ENCODE measurements around the gene CH25H.
A peak's percentile ranks its signal among the peaks of the same experiment; 100 is the strongest.

CH25H gene

DNA sequence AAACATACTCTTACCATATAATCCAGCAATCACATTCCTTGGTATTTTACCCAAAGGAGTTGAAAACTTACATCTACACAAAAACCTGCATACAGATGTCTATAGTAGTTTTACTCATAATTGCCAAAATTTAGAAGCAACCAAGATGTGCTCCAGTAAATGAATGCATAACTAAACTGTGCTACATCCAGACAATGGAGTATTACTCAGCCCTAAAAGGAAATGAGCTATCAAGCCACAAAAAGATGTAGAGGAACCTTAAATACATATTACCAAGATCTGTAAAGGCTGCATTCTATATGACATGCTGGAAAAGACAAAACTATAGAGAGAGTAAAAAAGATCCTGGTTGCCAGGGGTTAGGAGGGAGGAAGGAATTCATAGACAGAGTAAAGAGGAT is 21.8 kb upstream of the CH25H start:
- H3K27me3 ChIP-seq (ENCODE audit: insufficient read depth, low read length): no peaks in the 10 kb centered on the region
- no peak overlapping the region for H3K4me3 ChIP-seq (ENCODE audit: low read length)
- peaks cover 11% of the 10 kb centered on the region; the same call in 1 of the 2 replicates for H3K9me3 ChIP-seq (ENCODE audit: insufficient read depth, low read depth, low read length)
- H3K27ac ChIP-seq (ENCODE audit: low read depth, low read length): no peak overlapping the region
- peaks cover 5% of the 10 kb centered on the region; the same call in 1 of the 2 replicates for H3K4me1 ChIP-seq (ENCODE audit: insufficient read depth, low read length)
- H3K9ac ChIP-seq (ENCODE audit: low read depth, low read length): no peak overlapping the region
- H3K36me3 ChIP-seq (ENCODE audit: insufficient read depth, low read length): peaks cover 17% of the 10 kb centered on the region

DNA sequence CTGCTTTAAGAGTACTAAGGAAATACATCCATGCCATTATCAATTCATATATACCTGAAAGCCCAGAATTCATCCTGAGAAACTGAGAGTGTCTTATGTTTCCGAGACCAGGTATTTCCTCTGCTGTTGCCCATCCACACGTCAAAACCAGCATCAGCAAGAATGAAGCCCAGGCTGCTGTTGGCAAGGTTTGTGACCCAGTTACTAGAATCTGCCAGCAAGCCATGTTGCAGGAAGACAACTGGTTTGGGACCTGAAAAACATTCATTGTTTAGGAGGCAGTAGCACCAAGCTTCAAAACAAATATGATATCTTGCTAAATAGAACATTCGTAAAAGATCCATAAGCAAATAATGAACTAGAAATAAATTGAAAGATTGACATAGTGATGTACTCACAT is 21.0 kb upstream of the CH25H start:
- Histone ChIP-seq H3K9ac (ENCODE audit: low read depth, low read length) (no peak overlapping the region), H3K27me3 (ENCODE audit: insufficient read depth, low read length) (no peaks in the 10 kb centered on the region), H3K9me3 (ENCODE audit: insufficient read depth, low read depth, low read length) (peaks cover 11% of the 10 kb centered on the region; the same call in 1 of the 2 replicates), H3K36me3 (ENCODE audit: insufficient read depth, low read length) (peaks cover 17% of the 10 kb centered on the region), H3K27ac (ENCODE audit: low read depth, low read length) (no peak overlapping the region), H3K4me1 (ENCODE audit: insufficient read depth, low read length) (peaks cover 5% of the 10 kb centered on the region; the same call in 1 of the 2 replicates), H3K4me3 (ENCODE audit: low read length) (no peak overlapping the region)
- 94% methylated on average over 2 of the region's 3 CpGs for WGBS

DNA sequence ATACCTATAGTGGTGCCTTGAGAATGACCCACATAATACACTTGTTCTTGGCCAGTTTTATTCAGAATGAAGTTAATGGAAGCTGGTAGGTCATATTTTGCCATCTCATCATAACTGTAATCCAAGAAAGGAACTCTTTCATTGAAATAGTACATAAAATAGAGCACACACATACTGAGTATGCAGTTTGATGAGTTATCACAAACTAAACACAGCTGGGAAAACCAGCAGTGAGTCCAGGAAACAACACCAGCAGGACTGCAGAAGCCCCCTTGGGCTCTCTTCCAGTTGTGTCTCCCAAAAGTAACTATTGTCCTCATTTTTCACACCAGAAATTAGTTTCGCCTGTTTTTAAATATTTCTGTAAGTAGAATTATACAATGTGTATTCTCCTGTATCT is 19.8 kb upstream of the CH25H start:
- Histone ChIP-seq H3K9ac (ENCODE audit: low read depth, low read length) (no peak overlapping the region), H3K27me3 (ENCODE audit: insufficient read depth, low read length) (no peaks in the 10 kb centered on the region), H3K36me3 (ENCODE audit: insufficient read depth, low read length) (peaks cover 17% of the 10 kb centered on the region), H3K27ac (ENCODE audit: low read depth, low read length) (no peak overlapping the region), H3K4me1 (ENCODE audit: insufficient read depth, low read length) (peaks cover 5% of the 10 kb centered on the region; the same call in 1 of the 2 replicates), H3K9me3 (ENCODE audit: insufficient read depth, low read depth, low read length) (peaks cover 11% of the 10 kb centered on the region; the same call in 1 of the 2 replicates), H3K4me3 (ENCODE audit: low read length) (no peak overlapping the region)
- no CpG with 5 or more reads among the region's 1 CpG for WGBS

DNA sequence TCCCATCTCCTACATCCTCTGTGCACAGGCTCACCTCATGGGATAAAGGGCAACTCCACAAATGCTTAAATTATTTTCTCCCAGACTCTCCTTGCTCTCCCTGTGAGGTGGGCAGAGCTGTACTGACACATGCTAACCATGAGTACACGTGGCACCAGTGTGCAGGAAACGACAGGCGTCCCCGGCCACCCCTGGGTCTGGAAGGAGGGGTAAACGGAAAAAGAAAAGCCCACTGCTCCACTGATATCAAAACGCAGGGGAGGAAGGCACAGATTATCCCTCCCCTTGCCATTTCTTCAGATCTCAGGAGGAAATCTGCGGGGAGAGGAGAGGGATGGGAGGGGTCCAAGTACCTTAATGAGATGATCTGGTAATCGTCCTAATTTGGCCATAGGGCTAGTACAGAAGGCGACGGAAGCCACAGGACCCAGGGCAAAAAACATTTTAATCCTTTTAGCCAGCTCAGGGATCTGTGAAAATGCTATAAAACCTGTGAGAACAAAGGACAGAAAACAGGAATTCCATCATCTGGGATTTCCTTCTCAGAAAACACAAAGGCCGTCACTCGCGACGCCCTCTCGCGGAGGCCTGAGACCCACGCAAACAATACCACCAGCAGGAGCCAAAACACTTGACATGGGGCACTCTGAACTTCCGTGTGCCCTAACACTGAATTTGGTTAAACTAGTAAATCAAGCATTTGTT is 17.8 kb upstream of the CH25H start:
- no peak overlapping the region for H3K4me3 ChIP-seq (ENCODE audit: low read length)
- 0 out of 2 replicates have a peak overlapping the region, but pooled peaks have one; percentile 30 for H3K9ac ChIP-seq (ENCODE audit: low read depth, low read length)
- peaks cover 13% of the 10 kb centered on the region for H3K4me1 ChIP-seq (ENCODE audit: insufficient read depth, low read length)
- H3K9me3 ChIP-seq (ENCODE audit: insufficient read depth, low read depth, low read length): peaks cover 11% of the 10 kb centered on the region; the same call in 1 of the 2 replicates
- H3K36me3 ChIP-seq (ENCODE audit: insufficient read depth, low read length): peaks cover 13% of the 10 kb centered on the region
- peak overlapping the region; percentile 24 for H3K27ac ChIP-seq (ENCODE audit: low read depth, low read length)
- WGBS: 81% methylated on average over 18 of the region's 18 CpGs
- H3K27me3 ChIP-seq (ENCODE audit: insufficient read depth, low read length): no peaks in the 10 kb centered on the region

DNA sequence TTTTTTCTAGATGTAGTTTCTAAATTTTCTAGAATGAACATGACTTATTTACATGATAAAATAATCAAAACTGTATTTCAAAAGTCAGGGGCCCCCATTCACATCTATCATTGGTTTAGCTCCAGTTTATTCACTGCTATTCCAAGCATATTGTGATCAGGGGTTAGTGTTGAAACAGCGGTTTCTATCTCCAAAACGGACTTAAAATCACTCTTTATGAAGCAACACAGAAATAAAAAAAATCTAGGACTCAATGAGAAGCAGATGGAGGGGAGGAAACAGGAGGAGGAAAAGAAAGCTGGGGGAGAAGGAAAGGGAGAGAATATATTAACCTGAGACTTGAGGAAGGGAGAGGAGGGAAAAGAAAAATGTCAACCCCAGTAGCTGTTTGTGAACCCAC is 14.8 kb upstream of the CH25H start:
- peaks cover 13% of the 10 kb centered on the region for H3K4me1 ChIP-seq (ENCODE audit: insufficient read depth, low read length)
- 100% methylated on average over 2 of the region's 2 CpGs for WGBS
- no peak overlapping the region for H3K27ac ChIP-seq (ENCODE audit: low read depth, low read length)
- H3K4me3 ChIP-seq (ENCODE audit: low read length): no peak overlapping the region
- H3K27me3 ChIP-seq (ENCODE audit: insufficient read depth, low read length): no peaks in the 10 kb centered on the region
- no peak overlapping the region for H3K9ac ChIP-seq (ENCODE audit: low read depth, low read length)
- no peaks in the 10 kb centered on the region for H3K9me3 ChIP-seq (ENCODE audit: insufficient read depth, low read depth, low read length)
- H3K36me3 ChIP-seq (ENCODE audit: insufficient read depth, low read length): peaks cover 3% of the 10 kb centered on the region; the same call in 1 of the 2 replicates

DNA sequence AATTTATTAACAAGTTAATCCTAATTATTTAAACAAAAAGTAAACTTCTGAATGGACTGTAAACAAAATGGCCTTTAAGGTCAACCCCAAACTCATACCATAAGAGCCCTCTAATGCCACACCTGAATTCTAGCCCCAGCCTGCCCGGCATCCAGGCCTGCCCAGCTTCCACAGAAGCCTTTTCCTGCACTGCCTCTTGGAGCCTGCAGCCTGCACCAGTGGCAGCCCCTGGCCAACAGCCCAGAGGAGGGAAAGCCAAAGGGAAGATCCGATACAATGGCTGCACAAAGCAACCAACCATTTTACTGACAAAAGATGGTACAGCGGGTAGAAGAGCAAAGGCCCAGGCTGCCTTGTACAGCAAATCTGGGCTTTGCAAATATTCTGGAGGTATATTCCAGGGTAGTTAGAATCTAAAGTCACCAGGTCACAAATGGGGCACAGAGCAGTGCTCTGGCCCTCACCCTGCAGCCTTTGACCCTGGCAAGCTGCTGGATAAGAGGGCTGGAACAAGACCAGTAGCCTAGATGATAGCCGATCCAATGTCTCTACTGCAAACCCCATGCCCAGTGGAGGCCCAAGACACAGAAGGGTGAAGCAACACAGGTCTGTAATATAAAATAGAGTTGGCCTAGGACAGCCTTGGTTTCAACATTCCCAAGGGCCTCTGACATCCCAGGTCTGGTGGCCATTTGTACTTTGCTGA is 12.5 kb upstream of the CH25H start:
- Histone ChIP-seq H3K9ac (ENCODE audit: low read depth, low read length) (no peak overlapping the region), H3K27me3 (ENCODE audit: insufficient read depth, low read length) (no peaks in the 10 kb centered on the region), H3K4me1 (ENCODE audit: insufficient read depth, low read length) (peaks cover 9% of the 10 kb centered on the region), H3K27ac (ENCODE audit: low read depth, low read length) (no peak overlapping the region), H3K9me3 (ENCODE audit: insufficient read depth, low read depth, low read length) (no peaks in the 10 kb centered on the region), H3K4me3 (ENCODE audit: low read length) (no peak overlapping the region), H3K36me3 (ENCODE audit: insufficient read depth, low read length) (no peaks in the 10 kb centered on the region)
- 98% methylated on average over 4 of the region's 4 CpGs for WGBS

DNA sequence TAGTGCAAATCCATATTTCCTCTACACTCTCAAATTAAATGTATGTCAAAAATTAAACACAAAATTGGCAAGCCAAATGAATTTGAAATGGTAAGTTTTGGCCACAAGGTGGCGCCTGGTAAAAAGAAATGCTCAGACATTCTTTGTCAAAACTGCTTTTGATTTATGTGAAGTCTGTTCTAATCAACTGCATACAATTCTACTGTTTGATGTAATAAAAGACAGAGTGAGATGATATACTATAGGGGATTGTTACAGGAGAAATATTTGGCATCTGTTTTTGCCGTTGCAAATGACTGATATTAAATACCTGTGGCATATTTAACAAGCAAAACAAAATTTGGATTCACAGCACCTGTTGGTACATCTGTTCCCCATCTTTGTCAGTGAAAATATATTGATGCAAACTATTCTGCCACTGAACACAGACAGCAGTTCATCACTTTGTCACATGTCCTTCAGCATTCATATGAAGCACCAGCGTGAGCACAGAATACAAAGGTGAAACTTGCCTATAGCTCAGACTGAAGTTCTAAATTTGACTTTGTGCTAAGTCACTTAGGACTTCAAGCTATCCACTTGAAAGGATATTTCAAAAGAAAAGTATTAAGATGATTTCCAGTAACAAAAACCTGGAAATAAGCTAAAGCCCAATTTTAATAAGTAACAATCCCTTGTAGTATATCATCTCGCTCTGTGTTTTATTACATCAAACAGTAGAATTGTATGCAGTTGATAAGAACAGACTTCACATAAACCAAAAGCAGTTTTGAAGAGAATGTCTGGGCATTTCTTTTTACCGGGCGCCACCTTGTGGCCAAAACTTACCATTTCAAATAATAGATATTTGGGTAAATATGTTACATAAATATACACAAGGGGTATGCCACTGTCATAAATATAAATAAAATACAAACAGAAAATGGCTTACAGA is 10.2 kb upstream of the CH25H start:
- no peak overlapping the region for H3K4me3 ChIP-seq (ENCODE audit: low read length)
- 63% methylated on average over 4 of the region's 6 CpGs for WGBS
- peaks cover 8% of the 10 kb centered on the region for H3K4me1 ChIP-seq (ENCODE audit: insufficient read depth, low read length)
- no peaks in the 10 kb centered on the region for H3K27me3 ChIP-seq (ENCODE audit: insufficient read depth, low read length)
- H3K36me3 ChIP-seq (ENCODE audit: insufficient read depth, low read length): no peaks in the 10 kb centered on the region
- no peaks in the 10 kb centered on the region for H3K9me3 ChIP-seq (ENCODE audit: insufficient read depth, low read depth, low read length)
- H3K9ac ChIP-seq (ENCODE audit: low read depth, low read length): no peak overlapping the region
- no peak overlapping the region; the same call in 1 of the 2 replicates for H3K27ac ChIP-seq (ENCODE audit: low read depth, low read length)

DNA sequence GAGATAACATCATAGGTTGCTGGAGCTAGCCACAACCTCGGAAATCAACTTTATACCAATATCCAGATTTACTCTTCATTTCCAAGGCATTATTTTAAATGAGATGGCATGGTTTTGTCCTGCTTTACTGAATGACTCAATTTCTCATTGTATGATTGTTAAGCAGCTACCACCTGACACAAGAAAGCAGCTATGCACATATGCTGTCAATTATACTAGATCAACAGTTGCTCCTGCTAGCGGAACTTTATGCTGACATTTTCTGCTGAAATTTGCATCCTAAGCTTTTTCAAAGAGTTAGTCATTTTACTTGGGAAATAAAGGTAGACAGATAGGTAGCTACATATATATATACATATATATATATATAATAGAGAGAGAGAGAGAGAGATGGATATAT is 8.9 kb upstream of the CH25H start:
- peaks cover 7% of the 10 kb centered on the region; the same call in 1 of the 2 replicates for H3K27me3 ChIP-seq (ENCODE audit: insufficient read depth, low read length)
- no peak overlapping the region for H3K4me3 ChIP-seq (ENCODE audit: low read length)
- no peaks in the 10 kb centered on the region for H3K9me3 ChIP-seq (ENCODE audit: insufficient read depth, low read depth, low read length)
- H3K9ac ChIP-seq (ENCODE audit: low read depth, low read length): no peak overlapping the region
- no peak overlapping the region for H3K27ac ChIP-seq (ENCODE audit: low read depth, low read length)
- WGBS: 88% methylated on average over 2 of the region's 2 CpGs
- peaks cover 8% of the 10 kb centered on the region for H3K4me1 ChIP-seq (ENCODE audit: insufficient read depth, low read length)
- H3K36me3 ChIP-seq (ENCODE audit: insufficient read depth, low read length): no peaks in the 10 kb centered on the region

DNA sequence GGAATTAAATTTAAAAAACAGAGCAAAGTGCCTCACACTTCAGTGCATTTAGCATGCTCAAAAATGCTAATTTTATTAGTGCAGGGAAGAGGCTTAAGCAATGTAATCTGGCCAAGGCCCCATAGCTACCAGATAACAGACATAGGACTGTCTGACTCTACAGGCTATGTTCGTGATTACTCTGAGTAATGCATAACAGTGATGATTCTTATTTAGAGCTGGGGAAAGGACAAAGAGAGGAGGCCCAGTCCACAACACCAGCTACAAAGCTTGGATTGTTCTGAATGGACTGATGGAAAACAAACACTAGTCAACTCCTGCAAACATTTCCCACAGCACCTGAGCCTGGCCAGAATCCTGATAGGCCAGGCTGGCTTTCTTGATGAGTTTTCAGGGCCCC is 8.4 kb upstream of the CH25H start:
- H3K4me3 ChIP-seq (ENCODE audit: low read length): no peak overlapping the region
- H3K4me1 ChIP-seq (ENCODE audit: insufficient read depth, low read length): peaks cover 2% of the 10 kb centered on the region
- H3K9ac ChIP-seq (ENCODE audit: low read depth, low read length): no peak overlapping the region
- no peaks in the 10 kb centered on the region for H3K36me3 ChIP-seq (ENCODE audit: insufficient read depth, low read length)
- H3K9me3 ChIP-seq (ENCODE audit: insufficient read depth, low read depth, low read length): no peaks in the 10 kb centered on the region
- no peak overlapping the region for H3K27ac ChIP-seq (ENCODE audit: low read depth, low read length)
- peaks cover 12% of the 10 kb centered on the region for H3K27me3 ChIP-seq (ENCODE audit: insufficient read depth, low read length)
- 100% methylated on average over 1 of the region's 1 CpG for WGBS

DNA sequence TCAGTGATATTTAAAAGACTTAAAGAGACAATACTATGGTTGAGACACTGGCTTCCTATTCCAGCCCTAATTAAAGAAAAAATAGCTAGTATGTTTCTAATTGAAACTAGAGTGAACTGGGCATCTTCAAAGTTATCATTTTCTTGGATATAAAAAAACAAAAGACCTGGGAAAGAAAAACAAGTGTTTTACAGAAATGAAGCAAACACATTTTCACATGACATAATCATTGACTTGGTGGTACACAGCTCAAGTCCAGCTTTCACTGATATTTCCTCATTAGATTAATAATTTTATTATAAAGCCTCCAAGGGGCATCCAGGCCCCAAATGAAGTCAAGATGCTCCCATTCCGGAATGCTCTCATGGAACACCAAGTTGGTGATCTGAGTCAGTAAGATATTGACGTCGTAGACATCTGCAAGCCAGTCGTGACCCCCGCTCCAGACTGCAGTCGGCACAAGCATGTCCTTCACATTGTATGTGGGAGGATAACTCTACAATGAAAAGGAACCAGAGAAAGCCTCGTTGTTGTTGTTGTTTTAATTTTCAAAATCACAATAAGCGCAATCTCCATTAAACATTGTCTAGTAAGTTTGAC is 7.5 kb upstream of the CH25H start:
- H3K9me3 ChIP-seq (ENCODE audit: insufficient read depth, low read depth, low read length): no peaks in the 10 kb centered on the region
- H3K4me1 ChIP-seq (ENCODE audit: insufficient read depth, low read length): no peaks in the 10 kb centered on the region
- no peaks in the 10 kb centered on the region for H3K36me3 ChIP-seq (ENCODE audit: insufficient read depth, low read length)
- H3K27me3 ChIP-seq (ENCODE audit: insufficient read depth, low read length): peaks cover 21% of the 10 kb centered on the region
- no peak overlapping the region for H3K27ac ChIP-seq (ENCODE audit: low read depth, low read length)
- H3K9ac ChIP-seq (ENCODE audit: low read depth, low read length): no peak overlapping the region
- no peak overlapping the region for H3K4me3 ChIP-seq (ENCODE audit: low read length)
- WGBS: 90% methylated on average over 7 of the region's 8 CpGs

Measured in HUES64 (cell line).